HTR-8/SVneo (cell line): ENCODE results near the gene F9.

Experiments used
- DNase-seq: peaks from one replicate; pipeline ENCODE4 v3.0.0; 2011; ENCODE audit warnings: low spot score, mixed read lengths; ENCODE audit not compliant: insufficient read length
- FAIRE-seq: peaks from 2 replicates; lab custom pipeline; 2011; peaks lifted over from hg19 to GRCh38; lab: Jason Lieb, UNC

F9 gene

DNA sequence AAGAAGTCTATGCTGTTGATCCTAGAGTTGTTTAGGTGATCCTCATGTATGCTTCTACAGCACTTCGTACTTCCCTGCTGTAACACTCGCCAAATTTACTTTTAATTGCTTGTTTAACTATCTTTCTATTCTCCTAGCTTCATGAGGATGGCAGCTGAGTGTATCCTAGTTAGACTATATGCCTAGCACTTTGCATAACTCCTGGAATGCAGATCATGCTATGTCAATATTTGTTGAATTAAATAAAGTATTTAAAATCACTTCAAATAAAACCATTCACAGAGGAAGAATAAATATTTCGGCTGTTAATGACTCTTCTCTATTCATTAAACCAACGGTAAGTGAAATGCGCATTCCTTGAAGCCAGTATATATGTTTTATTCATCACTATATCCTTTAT is 55.1 kb downstream of the F9 start:
- FAIRE-seq (no peak), DNase-seq (no peak)

DNA sequence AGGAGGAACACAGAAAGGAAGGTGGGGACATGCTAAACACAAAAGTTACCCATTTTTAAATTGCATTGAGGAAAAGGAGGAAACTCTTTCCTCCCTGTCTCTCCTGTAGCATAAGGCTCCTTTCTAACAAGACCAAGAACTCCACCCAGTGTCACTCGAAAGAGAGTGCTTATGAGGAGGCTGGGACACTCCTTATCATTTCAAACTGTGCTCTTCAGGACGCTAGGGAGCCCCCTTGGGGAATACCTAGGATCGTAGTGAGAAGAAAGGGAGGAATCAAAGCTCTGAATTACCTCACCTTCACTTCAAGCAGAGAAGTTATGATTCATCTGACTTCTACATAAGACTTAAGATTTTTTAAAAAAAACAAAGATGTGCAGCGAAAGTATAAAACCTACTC is 65.5 kb downstream of the F9 start:
- DNase-seq = no peak
- no peak for FAIRE-seq

DNA sequence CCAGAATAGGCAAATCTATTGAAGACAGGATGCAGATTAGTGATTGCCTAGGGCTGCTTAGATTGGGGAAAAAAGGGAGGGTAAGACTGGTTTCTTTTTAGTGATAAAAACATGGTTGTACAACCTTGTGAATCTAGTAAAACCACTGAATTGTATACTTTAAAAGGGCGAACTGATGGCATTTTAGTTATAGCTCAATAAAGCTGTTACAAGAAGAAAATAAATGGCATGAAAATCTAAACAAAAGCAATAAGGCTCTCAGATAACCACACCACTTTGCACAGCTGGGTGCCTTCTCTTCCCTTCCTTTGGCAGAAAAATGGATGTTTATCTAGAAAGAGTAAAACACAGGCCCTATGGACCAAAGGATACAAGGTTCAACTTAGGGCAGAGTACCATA is 69.6 kb downstream of the F9 start:
- FAIRE-seq (no peak), DNase-seq (no peak)
